ENCODE measurements around the gene MTRF1L. TPM values are rescaled to one million over a fixed set of nuclear protein-coding genes. Genes with fewer than 3 reads are reported as not detected.

MTRF1L gene
- polyA plus RNA-seq, 1 of the 3 experiments (the other 2 are of a cell fraction) = 7.7 TPM

- peak; percentile 19 for DNase-seq
- H3K79me2 ChIP-seq (ENCODE audit: insufficient read depth) = peaks cover 77% of the 10 kb centered on the region
- H3K4me3 ChIP-seq (ENCODE audit: low read depth in 2 of 2, low read length in 1 of 2) = peak overlapping the region; percentile 95 to 98
- H3K9ac ChIP-seq = peak overlapping the region; percentile 98
- TF ChIP-seq PBX3 (IDR thresholded peaks at IDR 0.05) (peak; percentile 1; the same call in 1 of the 2 replicates), TEAD4 (IDR thresholded peaks at IDR 0.05; ENCODE audit: borderline replicate concordance, insufficient read depth) (no peak), YY1 (IDR thresholded peaks at IDR 0.05; ENCODE audit: low read depth) (peak; percentile 36; the same call in 1 of the 2 replicates), CTCF (IDR thresholded peaks at IDR 0.05) (no peak), CHD2 (IDR thresholded peaks at IDR 0.05; ENCODE audit: low read length, partially characterized antibody) (no peak), USF1 (IDR thresholded peaks at IDR 0.05; ENCODE audit: borderline replicate concordance, low read depth) (no peak), FOXM1 (IDR thresholded peaks at IDR 0.05; ENCODE audit: low read depth) (0 out of 2 replicates have a peak, but pooled peaks have one; percentile 45), USF2 (IDR thresholded peaks at IDR 0.05; ENCODE audit: borderline replicate concordance, low read depth, low read length) (no peak), ELF1 (IDR thresholded peaks at IDR 0.05) (no peak), FOXJ3 (CRISPR knock-in tag; IDR thresholded peaks at IDR 0.05) (0 out of 2 replicates have a peak, but pooled peaks have one; percentile 5), GATA2 (CRISPR knock-in tag; IDR thresholded peaks at IDR 0.05) (no peak), MXI1 (IDR thresholded peaks at IDR 0.05; ENCODE audit: low read depth, low read length) (peak; percentile 21; the same call in 1 of the 2 replicates), NRF1 (IDR thresholded peaks at IDR 0.05; ENCODE audit: low read depth, low read length) (peak; percentile 95), JUND (IDR thresholded peaks at IDR 0.05) (peak; percentile 20; the same call in 1 of the 2 replicates), IRF3 (IDR thresholded peaks at IDR 0.05; ENCODE audit: low read depth, low read length) (no peak), TAF1 (IDR thresholded peaks at IDR 0.05; ENCODE audit: borderline replicate concordance, low read depth, low read length) (peak; percentile 89), FOSL2 (IDR thresholded peaks at IDR 0.05; ENCODE audit: borderline replicate concordance, low read depth) (peak; percentile 53), RFX5 (IDR thresholded peaks at IDR 0.05; ENCODE audit: low read length) (no peak), SIN3A (IDR thresholded peaks at IDR 0.05; ENCODE audit: borderline replicate concordance, low read depth, low read length) (peak; percentile 66; the same call in 1 of the 2 replicates), REST (IDR thresholded peaks at IDR 0.05; ENCODE audit: low read depth, low read length) (0 out of 2 replicates have a peak, but pooled peaks have one; percentile 27), RAD21 (IDR thresholded peaks at IDR 0.05; ENCODE audit: low read length) (no peak), RCOR1 (IDR thresholded peaks at IDR 0.05; ENCODE audit: low read length) (no peak)
- no peaks in the 10 kb centered on the region for H3K9me2 ChIP-seq
- no peaks in the 10 kb centered on the region for H3K27me3 ChIP-seq (ENCODE audit: insufficient read depth)
- H4K20me1 ChIP-seq (ENCODE audit: insufficient read depth) = peaks cover 26% of the 10 kb centered on the region
- H3F3A ChIP-seq (replicated peaks; ENCODE audit: insufficient read depth) = peaks cover 23% of the 10 kb centered on the region
- ChIA-PET CTCF (no interaction called here), POLR2A (interaction anchor here (0.6 to 1.4 kb wide), 4 partner anchors 12 to 1876 kb away, joined by 3 to 11 read pairs (median 4); partner anchors contain the start of gene RGS17)
- H2AFZ ChIP-seq (ENCODE audit: low read depth) = peak overlapping the region; percentile 78
- peak overlapping the region; percentile 95 to 99 for H3K27ac ChIP-seq (ENCODE audit: low read depth in 2 of 2, low read length in 1 of 2)
- H3K9me3 ChIP-seq = no peaks in the 10 kb centered on the region
- peaks cover 5 to 14% of the 10 kb centered on the region in 2 experiments; a peak in 2 of 4 replicates for H3K4me1 ChIP-seq (ENCODE audit: control insufficient read depth in 1 of 2, insufficient read depth in 2 of 2, low read depth in 1 of 2, low read length in 1 of 2)
- H3K4me2 ChIP-seq = peak overlapping the region; percentile 97
- under 1% methylated on average over 20 of the region's 38 CpGs for WGBS (ENCODE audit: low lambda C conversion rate)
- peaks cover 6 to 10% of the 10 kb centered on the region in 2 experiments for H3K36me3 ChIP-seq (replicated peaks in 1 of 2; ENCODE audit: control insufficient read depth in 1 of 2, insufficient read depth in 2 of 2, low read length in 1 of 2)
Observed at GRCh38 chr6:152983637-152984512, 18.6 kb downstream of the MTRF1L start.

Data from SK-N-SH (cell line).